Body of pancreas (tissue), 4 donors: ENCODE results near the gene SCGB1A1. TPM values are rescaled to one million over a fixed set of nuclear protein-coding genes. Genes with fewer than 3 reads are reported as not detected.
A peak's percentile ranks its signal among the peaks of the same experiment; 100 is the strongest.

Experiments
- ATAC-seq: fragments of 150-250 bp; one replicate; pipeline ENCODE4 v1.9.1; 2016
- DNase-seq, 4 donors: peaks; one replicate each; pipeline ENCODE4 v3.0.0-alpha.2; 2019
- H3K27ac ChIP-seq, 4 donors: fragments of 200-600 bp; sonication (generic); 1 replicate in 3 of 4; 2 replicates in 1 of 4; pipeline versions ENCODE4 v1.5.1 to v1.6.1; 2016 to 2019; ENCODE audit warnings: mild to moderate bottlenecking in 1 of 4, mixed read lengths in 1 of 4, moderate library complexity in 1 of 4
- H3K27me3 ChIP-seq, 2 donors: fragments of 200-600 bp; sonication (generic); one replicate each; pipeline ENCODE4 v1.6.0; 2016; ENCODE audit warnings: mild to moderate bottlenecking in 1 of 2
- H3K36me3 ChIP-seq, 2 donors: fragments of 200-600 bp; sonication (generic); replicated peaks in 1 of 2; 2 replicates each; pipeline ENCODE4 v1.5.1; 2016; ENCODE audit warnings: low read depth in 2 of 2; ENCODE audit not compliant: insufficient read depth in 1 of 2
- H3K4me1 ChIP-seq: fragments of 200-600 bp; sonication (generic); one replicate; pipeline ENCODE4 v1.6.0; 2016
- H3K4me3 ChIP-seq, 2 donors: fragments of 200-600 bp; sonication (generic); 1 replicate in 1 of 2; 2 replicates in 1 of 2; pipeline ENCODE4 v1.5.1; 2016 to 2019
- H3K9me3 ChIP-seq, 3 donors: fragments of 200-600 bp; sonication (generic); 1 replicate in 2 of 3; 2 replicates in 1 of 3; pipeline ENCODE4 v1.5.1; 2016
- POLR2A ChIP-seq, 3 donors: fragments of 450-650 bp; IDR thresholded peaks; one replicate each; pipeline ENCODE4 v1.6.1; 2016; ENCODE audit warnings: antibody characterized with exemption in 3 of 3, mild to moderate bottlenecking in 2 of 3
- WGBS, 2 donors: methylation state at CpG; one replicate each; pipeline ENCODE4 v1.1.5; 2017; 5-methylcytosine and 5-hydroxymethylcytosine counted together
- intact Hi-C: fragments of 100-400 bp; cut with DNase I; formaldehyde crosslinking; loops from one replicate; pipeline ENCODE4 v1.15.1; 2023
- total RNA-seq, 2 donors: library from RNA; depleted of rRNA; stranded (reverse); fragments of >200 nt; gene quantifications; one replicate each; pipeline ENCODE4 v1.1.0, GENCODE V29; 2016
- TF ChIP-seq, protein P1 (sequence below), 7 experiments: fragments of 450-650 bp in 4 of 7; fragments of 200-600 bp in 3 of 7; sonication (generic) in 3 of 7; IDR thresholded peaks; one replicate each; pipeline ENCODE4 v1.5.1; 2016 to 2019; ENCODE audit warnings: antibody characterized with exemption in 7 of 7

The SCGB1A1 gene
- total RNA-seq, 2 donors from 2014 or later = not detected

DNA sequence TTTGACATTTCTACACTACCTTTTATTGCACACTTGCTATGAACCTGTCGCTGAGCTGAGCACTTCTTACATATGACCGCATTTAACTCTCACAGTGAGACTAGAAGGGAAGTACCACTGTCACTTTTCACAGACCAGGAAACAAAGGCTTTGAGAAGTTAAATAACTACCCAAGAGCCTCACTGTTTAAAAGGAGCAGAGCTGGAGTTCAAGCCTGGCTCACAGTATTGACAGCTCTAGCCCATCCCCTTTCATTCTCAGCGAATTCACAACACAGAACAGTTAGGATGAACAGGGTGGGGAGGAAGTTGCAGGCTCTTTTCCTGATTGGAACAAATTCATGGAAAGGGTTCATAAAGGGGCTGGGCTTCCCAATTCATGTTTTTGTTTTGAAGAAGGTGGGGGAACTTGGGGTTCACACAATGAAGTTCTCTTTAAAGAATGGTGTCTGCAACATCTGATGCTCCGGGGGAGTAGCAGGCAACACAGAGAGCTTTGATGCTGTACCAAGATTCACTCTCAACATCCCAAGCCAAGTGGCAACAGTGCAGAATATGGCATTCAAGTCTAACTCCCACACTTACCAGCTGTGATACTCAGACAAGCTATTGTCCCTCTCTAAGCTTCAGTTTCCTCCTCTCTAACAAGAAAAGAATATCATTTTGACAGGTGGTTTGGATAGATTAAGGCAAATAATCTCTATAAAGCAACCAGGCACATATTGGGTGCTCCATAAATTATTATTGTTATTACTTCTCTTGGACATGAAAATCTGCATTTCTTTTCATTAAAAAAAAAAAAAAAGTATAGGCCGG, 17.2 kb downstream of the SCGB1A1 start:
- H3K9me3 ChIP-seq = no peaks in the 10 kb centered on the region
- TF ChIP-seq, protein P1, sequence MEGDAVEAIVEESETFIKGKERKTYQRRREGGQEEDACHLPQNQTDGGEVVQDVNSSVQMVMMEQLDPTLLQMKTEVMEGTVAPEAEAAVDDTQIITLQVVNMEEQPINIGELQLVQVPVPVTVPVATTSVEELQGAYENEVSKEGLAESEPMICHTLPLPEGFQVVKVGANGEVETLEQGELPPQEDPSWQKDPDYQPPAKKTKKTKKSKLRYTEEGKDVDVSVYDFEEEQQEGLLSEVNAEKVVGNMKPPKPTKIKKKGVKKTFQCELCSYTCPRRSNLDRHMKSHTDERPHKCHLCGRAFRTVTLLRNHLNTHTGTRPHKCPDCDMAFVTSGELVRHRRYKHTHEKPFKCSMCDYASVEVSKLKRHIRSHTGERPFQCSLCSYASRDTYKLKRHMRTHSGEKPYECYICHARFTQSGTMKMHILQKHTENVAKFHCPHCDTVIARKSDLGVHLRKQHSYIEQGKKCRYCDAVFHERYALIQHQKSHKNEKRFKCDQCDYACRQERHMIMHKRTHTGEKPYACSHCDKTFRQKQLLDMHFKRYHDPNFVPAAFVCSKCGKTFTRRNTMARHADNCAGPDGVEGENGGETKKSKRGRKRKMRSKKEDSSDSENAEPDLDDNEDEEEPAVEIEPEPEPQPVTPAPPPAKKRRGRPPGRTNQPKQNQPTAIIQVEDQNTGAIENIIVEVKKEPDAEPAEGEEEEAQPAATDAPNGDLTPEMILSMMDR (IDR thresholded peaks at IDR 0.05) = no peak
- no peak for TF ChIP-seq POLR2A (IDR thresholded peaks at IDR 0.05)
- ATAC-seq (no peak), DNase-seq (no peak)
- H3K27me3 ChIP-seq = no peaks in the 10 kb centered on the region
- H3K4me3 ChIP-seq = no peak overlapping the region
- peaks cover 20% of the 10 kb centered on the region for H3K4me1 ChIP-seq
- peak overlapping the region in 1 of 4 donors; percentile 23 for H3K27ac ChIP-seq
- H3K36me3 ChIP-seq = no peaks in the 10 kb centered on the region
- intact Hi-C loops = no loop called here
- WGBS, 2 donors = 65 to 77% methylated on average over 5 of the region's 5 CpGs

DNA sequence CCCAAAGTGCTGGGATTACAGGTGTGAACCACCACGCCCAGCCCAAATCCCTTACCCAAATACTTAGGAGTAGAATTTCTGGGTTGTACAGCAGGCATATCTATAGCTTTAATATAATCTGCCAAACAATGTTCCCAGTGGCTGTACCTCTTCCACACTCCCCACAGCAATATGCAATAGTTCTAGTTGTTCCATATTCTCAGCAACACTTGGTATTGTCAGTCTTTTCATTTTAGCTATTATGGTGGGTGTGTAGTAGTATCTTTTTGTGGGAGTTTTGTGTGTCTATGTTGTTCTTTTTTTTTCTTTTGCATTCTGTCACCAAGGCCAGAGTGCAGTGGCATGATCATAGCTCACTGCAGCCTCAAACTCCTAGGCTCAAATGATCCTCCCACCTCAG, 18.8 kb downstream of the SCGB1A1 start:
- Histone ChIP-seq H3K27ac (no peak overlapping the region), H3K9me3 (no peaks in the 10 kb centered on the region), H3K36me3 (no peaks in the 10 kb centered on the region), H3K4me3 (no peak overlapping the region), H3K4me1 (peaks cover 13% of the 10 kb centered on the region), H3K27me3 (no peaks in the 10 kb centered on the region)
- ATAC-seq (no peak), DNase-seq (no peak)
- TF ChIP-seq, protein P1 (IDR thresholded peaks at IDR 0.05) = no peak
- TF ChIP-seq POLR2A (IDR thresholded peaks at IDR 0.05) = no peak
- 18 to 69% methylated on average over 1 of the region's 1 CpG for WGBS, 2 donors
- intact Hi-C loops = no loop called here

DNA sequence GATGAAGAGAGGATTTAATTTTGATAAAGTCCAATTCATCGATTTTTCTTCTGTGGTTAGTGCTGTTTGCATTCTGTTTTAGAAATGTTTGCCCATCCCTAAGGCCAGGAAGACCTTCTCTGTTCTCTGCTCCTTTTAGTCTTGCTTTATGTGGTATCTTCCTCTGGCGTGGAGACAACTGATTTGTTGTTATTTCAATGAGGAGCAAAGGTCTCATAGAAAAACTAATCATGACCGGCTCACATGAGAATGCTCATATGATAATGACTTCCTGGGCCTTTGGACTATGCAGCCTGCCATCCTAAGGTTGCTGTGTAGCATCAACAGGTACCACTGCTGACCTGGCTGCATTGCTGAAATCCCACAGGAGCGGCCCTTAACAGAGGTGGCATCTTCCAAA, 19.8 kb downstream of the SCGB1A1 start:
- no peak for ATAC-seq
- DNase-seq = no peak
- TF ChIP-seq POLR2A (IDR thresholded peaks at IDR 0.05) = no peak
- TF ChIP-seq, protein P1 (IDR thresholded peaks at IDR 0.05) = no peak
- Histone ChIP-seq H3K4me3 (no peak overlapping the region), H3K27ac (no peak overlapping the region), H3K36me3 (no peaks in the 10 kb centered on the region), H3K27me3 (no peaks in the 10 kb centered on the region), H3K4me1 (peaks cover 2% of the 10 kb centered on the region), H3K9me3 (no peaks in the 10 kb centered on the region)
- WGBS, 2 donors = 61 to 73% methylated on average over 4 of the region's 4 CpGs
- intact Hi-C loops = no loop called here

DNA sequence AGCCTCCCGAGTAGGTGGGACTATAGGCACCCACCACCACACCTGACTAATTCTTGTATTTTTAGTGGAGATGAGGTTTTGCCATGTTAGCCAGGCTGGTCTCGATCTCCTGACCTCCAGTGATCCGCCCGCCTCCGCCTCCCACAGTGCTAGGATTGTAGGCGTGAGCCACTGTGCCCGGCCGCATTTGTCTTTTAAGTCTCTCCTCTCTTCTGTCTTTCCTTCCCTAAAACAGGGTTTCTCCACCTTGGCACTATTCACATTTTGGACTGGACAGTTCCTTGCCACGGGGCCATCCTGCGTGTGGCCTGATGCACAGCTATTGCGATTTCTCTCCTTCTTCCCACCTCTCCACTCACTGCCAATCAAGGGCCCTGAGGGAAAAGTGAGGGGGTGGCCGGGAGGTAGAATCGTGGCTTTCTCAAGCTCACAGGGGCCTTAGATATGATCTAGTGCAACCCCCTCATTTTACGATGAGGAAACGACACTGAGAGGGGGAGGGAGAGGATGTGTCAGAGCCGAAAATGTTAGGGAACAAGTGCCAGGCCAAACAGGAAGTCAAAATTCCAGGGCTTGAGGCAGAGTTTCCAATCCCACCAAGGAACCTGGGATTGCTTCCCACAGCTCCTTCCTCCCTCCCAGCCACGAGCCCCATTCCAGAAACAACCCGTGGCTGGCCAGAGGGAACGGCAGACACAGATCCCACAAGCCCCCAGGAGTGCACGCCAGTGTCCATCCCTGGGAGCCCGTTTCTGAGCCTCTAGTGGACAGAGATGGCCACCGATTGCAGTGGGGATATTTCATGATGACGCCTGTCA, 21.2 kb downstream of the SCGB1A1 start:
- WGBS, 2 donors = 51 to 63% methylated on average over 22 to 23 of the region's 23 CpGs
- ATAC-seq (peak; percentile 51), DNase-seq (peak in 2 of 4 donors; percentile 15 to 25)
- intact Hi-C loops = no loop called here
- Histone ChIP-seq H3K4me1 (peaks cover 6% of the 10 kb centered on the region), H3K36me3 (no peaks in the 10 kb centered on the region), H3K9me3 (no peaks in the 10 kb centered on the region), H3K4me3 (no peak overlapping the region), H3K27me3 (no peaks in the 10 kb centered on the region), H3K27ac (peak overlapping the region in 2 of 4 donors; percentile 9 to 21)
- TF ChIP-seq, protein P1 (IDR thresholded peaks at IDR 0.05) = no peak
- TF ChIP-seq POLR2A (IDR thresholded peaks at IDR 0.05) = no peak
